ENCODE data around the gene TSPAN14.

DNA sequence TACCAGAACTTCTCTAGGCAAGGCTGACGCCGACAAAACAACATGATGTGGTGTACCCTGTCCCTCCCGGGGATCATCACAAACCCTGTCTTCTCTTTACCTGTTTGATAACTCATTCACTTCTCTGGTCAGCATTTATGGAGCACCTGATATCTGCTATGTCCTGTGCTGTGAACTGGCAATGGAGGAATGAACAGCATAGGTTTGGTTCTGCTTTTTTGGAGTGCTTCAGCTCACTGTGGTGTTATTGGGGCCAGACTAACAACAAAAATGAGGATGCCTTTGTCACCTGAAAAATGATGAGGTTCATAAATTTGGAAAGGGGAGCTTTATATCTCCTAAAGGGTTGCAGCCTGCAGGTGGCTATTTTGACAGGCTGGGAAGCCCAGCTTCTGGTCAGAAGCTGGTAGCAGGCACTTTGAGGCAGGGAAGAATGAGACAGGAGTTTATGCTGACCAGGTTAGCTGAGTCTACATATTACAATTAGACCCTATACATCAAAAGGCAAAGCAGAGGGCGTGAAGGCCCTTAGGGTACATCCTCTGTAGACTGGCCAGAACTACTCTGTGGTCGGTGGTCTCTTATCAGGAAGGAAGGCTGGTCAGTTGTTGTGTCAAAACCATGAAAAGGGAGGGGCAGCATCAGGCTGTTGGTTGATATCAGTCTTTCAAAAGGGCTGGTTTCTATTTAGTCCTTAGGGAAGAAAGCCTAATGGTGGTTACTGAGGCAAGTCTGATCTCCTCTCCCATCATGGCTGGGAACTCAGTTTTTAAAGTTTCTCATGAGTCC is 125.9 kb downstream of the TSPAN14 start:
- TF ChIP-seq POLR2AphosphoS5 (IDR thresholded peaks at IDR 0.05; ENCODE audit: borderline replicate concordance, low read depth, low read length): no peak
- no peak for TF ChIP-seq EZH2 (IDR thresholded peaks at IDR 0.05)
- no peak for TF ChIP-seq FOXP2 (optimal IDR thresholded peaks at IDR 0.05; ENCODE audit: control extremely low read depth, extremely low read length, insufficient read depth)

Measured in SK-N-MC (cell line).